Keratinocyte (primary cell): ENCODE data around the gene RAB1B. TPM values are rescaled to one million over a fixed set of nuclear protein-coding genes. Genes with fewer than 3 reads are reported as not detected.

Experiments
- DNase-seq: peaks from one replicate; pipeline ENCODE4 v3.0.0-alpha.2; 2011; ENCODE audit warnings: low read depth, missing footprints, low spot score
- FAIRE-seq: peaks from 2 replicates; lab custom pipeline; 2011; peaks lifted over from hg19 to GRCh38; lab: Jason Lieb, UNC
- H2AFZ ChIP-seq: 2 replicates; pipeline ENCODE4 v1.6.0; 2012; ENCODE audit warnings: low read length, control low read depth, inconsistent platforms; ENCODE audit not compliant: control insufficient read depth
- H3K27ac ChIP-seq: 2 replicates; pipeline ENCODE4 v1.5.1; 2011; ENCODE audit warnings: low read length; ENCODE audit not compliant: control insufficient read depth, insufficient read depth
- H3K27me3 ChIP-seq: 3 replicates; pipeline ENCODE4 v1.6.0; 2011; ENCODE audit warnings: low read length; ENCODE audit not compliant: control insufficient read depth, insufficient read depth; ENCODE audit errors: extremely low read depth
- H3K36me3 ChIP-seq, 2 experiments: 2 replicates in 1 of 2; 3 replicates in 1 of 2; pipeline ENCODE4 v1.5.1; 2011; ENCODE audit warnings: low read length in 2 of 2, mild to moderate bottlenecking in 1 of 2; ENCODE audit not compliant: control insufficient read depth in 2 of 2, insufficient read depth in 2 of 2; ENCODE audit errors: extremely low read depth in 1 of 2
- H3K4me1 ChIP-seq: 3 replicates; pipeline ENCODE4 v1.5.1; 2011; ENCODE audit warnings: low read length; ENCODE audit not compliant: control insufficient read depth, insufficient read depth; ENCODE audit errors: extremely low read depth
- H3K4me2 ChIP-seq: 3 replicates; pipeline ENCODE4 v1.6.0; 2011; ENCODE audit warnings: low read depth, low read length; ENCODE audit not compliant: control insufficient read depth, insufficient read depth; ENCODE audit errors: extremely low read depth
- H3K4me3 ChIP-seq, 3 experiments: fragments of 200-600 bp in 1 of 3; sonication (generic) in 1 of 3; 2 replicates in 2 of 3; 3 replicates in 1 of 3; pipeline ENCODE4 v1.5.1; 2011 to 2016; ENCODE audit warnings: low read length in 3 of 3, mild to moderate bottlenecking in 3 of 3, control low read depth in 2 of 3, inconsistent platforms in 1 of 3, low read depth in 1 of 3, mixed read lengths in 1 of 3, mixed run types in 1 of 3, moderate library complexity in 1 of 3; ENCODE audit not compliant: control insufficient read depth in 2 of 3, insufficient read depth in 2 of 3; ENCODE audit errors: extremely low read depth in 1 of 3
- H3K79me2 ChIP-seq: 2 replicates; pipeline ENCODE4 v1.6.0; 2012; ENCODE audit warnings: low read length; ENCODE audit not compliant: control insufficient read depth, insufficient read depth
- H3K9ac ChIP-seq: 3 replicates; pipeline ENCODE4 v1.6.0; 2011; ENCODE audit warnings: low read length; ENCODE audit not compliant: control insufficient read depth, insufficient read depth; ENCODE audit errors: extremely low read depth
- H3K9me1 ChIP-seq: 3 replicates; pipeline ENCODE4 v1.6.0; 2011; ENCODE audit warnings: low read length; ENCODE audit not compliant: control insufficient read depth, insufficient read depth; ENCODE audit errors: extremely low read depth
- H3K9me3 ChIP-seq: 2 replicates; pipeline ENCODE4 v1.5.1; 2012; ENCODE audit warnings: low read depth, low read length; ENCODE audit not compliant: control insufficient read depth
- H4K20me1 ChIP-seq: 3 replicates; pipeline ENCODE4 v1.6.0; 2011; ENCODE audit warnings: low read length; ENCODE audit not compliant: control insufficient read depth, insufficient read depth; ENCODE audit errors: extremely low read depth
- EZH2 ChIP-seq: IDR thresholded peaks from one replicate; pipeline ENCODE4 v1.6.1; 2012; ENCODE audit warnings: inconsistent platforms, mild to moderate bottlenecking, low read length, moderate library complexity
- dilution Hi-C: fragments of 300-500 bp; cut with MboI; formaldehyde crosslinking; loops from one replicate; pipeline ENCODE4 v1.7.0; 2020; ENCODE audit warnings: low sequenced_read_pairs; ENCODE audit not compliant: extremely low pct_ligation_motif_present
- polyA plus RNA-seq, 5 experiments: library from polyadenylated mRNA; depleted of rRNA in 3 of 5; stranded (reverse) in 3 of 5; stranded (forward) in 1 of 5; unstranded in 1 of 5; fragments of >200 nt; gene quantifications; 1 replicate in 1 of 5; 2 replicates in 3 of 5; 3 replicates in 1 of 5; pipeline versions ENCODE4 v1.2.1 to v1.2.3, GENCODE V29; 2011 to 2012; ENCODE audit warnings: missing spikeins in 2 of 5, low read depth in 1 of 5, low replicate concordance in 1 of 5
- TF ChIP-seq, protein P1 (sequence below), 3 experiments: IDR thresholded peaks in 1 of 3; conservative IDR thresholded peaks in 1 of 3; optimal IDR thresholded peaks in 1 of 3; 2 replicates in 2 of 3; 3 replicates in 1 of 3; pipeline versions ENCODE3 to v1.5.1; 2011; ENCODE audit warnings: low read length in 3 of 3, mild to moderate bottlenecking in 3 of 3, moderate library complexity in 2 of 3, control low read depth in 1 of 3, inconsistent platforms in 1 of 3; ENCODE audit not compliant: insufficient read depth in 2 of 3; ENCODE audit errors: extremely low read depth in 1 of 3

Gene RAB1B
- polyA plus RNA-seq, 1 donor (not counting 4 experiments of a cell fraction or from before 2014, with no cell fraction given): 133 TPM

- Histone ChIP-seq H2AFZ (peak overlapping the region; percentile 26), H3K27me3 (peaks cover 11% of the 10 kb centered on the region), H3K9ac (no peak overlapping the region), H3K4me2 (peak overlapping the region; percentile 16), H3K9me1 (no peaks in the 10 kb centered on the region), H3K4me3 (no peak overlapping the region), H3K4me1 (peaks cover 16% of the 10 kb centered on the region), H3K36me3 (no peaks in the 10 kb centered on the region), H3K27ac (no peak overlapping the region), H3K9me3 (no peaks in the 10 kb centered on the region), H3K79me2 (no peaks in the 10 kb centered on the region), H4K20me1 (no peaks in the 10 kb centered on the region)
- TF ChIP-seq EZH2: no peak
- TF ChIP-seq, protein P1, sequence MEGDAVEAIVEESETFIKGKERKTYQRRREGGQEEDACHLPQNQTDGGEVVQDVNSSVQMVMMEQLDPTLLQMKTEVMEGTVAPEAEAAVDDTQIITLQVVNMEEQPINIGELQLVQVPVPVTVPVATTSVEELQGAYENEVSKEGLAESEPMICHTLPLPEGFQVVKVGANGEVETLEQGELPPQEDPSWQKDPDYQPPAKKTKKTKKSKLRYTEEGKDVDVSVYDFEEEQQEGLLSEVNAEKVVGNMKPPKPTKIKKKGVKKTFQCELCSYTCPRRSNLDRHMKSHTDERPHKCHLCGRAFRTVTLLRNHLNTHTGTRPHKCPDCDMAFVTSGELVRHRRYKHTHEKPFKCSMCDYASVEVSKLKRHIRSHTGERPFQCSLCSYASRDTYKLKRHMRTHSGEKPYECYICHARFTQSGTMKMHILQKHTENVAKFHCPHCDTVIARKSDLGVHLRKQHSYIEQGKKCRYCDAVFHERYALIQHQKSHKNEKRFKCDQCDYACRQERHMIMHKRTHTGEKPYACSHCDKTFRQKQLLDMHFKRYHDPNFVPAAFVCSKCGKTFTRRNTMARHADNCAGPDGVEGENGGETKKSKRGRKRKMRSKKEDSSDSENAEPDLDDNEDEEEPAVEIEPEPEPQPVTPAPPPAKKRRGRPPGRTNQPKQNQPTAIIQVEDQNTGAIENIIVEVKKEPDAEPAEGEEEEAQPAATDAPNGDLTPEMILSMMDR (optimal IDR thresholded peaks at IDR 0.05 in 1 of 3, IDR thresholded peaks at IDR 0.05 in 1 of 3, conservative IDR thresholded peaks at IDR 0.05 in 1 of 3; ENCODE audit: extremely low read depth in 1 of 3, insufficient read depth in 2 of 3, low read length in 3 of 3): no peak
- dilution Hi-C loops: no loop called here
- DNase-seq (no peak), FAIRE-seq (no peak)
These were observed 47.7 kb downstream of the RAB1B start for GRCh38 chr11:66315921-66316811.

DNA sequence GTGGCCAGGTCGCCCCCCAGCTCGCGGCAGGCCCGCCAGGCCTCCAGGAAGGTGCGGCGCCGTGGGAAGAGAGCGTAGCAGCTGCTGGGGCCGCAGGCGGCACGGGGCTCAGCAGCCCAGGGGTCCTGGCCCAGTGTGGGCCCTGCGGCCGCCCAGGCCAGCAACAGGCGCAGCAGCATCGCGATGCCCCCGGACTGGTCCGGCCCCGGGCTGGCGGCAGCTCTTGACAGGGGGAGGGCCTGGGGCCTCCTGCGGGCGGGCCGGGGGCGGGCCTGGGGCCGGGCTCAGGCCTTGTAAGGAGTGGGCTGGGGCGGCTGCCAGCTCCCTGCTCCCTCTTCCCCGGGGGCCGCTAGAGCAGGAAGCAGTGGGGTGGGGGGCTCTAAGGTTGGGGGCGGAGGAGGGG, 48.4 kb downstream of the RAB1B start, which contains the start of gene CD248:
Gene CD248, minus strand, starts transcription at position 196 of the 403 bp plus-strand sequence. Its CDS starts 17 bp downstream, at position 179.
- TF ChIP-seq EZH2: no peak
- TF ChIP-seq, protein P1 (optimal IDR thresholded peaks at IDR 0.05 in 1 of 3, IDR thresholded peaks at IDR 0.05 in 1 of 3, conservative IDR thresholded peaks at IDR 0.05 in 1 of 3; ENCODE audit: extremely low read depth in 1 of 3, insufficient read depth in 2 of 3, low read length in 3 of 3): no peak
- dilution Hi-C loops: no loop called here
- Histone ChIP-seq H3K4me2 (peak within 1 kb of the TSS; percentile 16), H2AFZ (peak within 1 kb of the TSS; percentile 26), H3K9me3 (no peaks in the 10 kb centered on the region), H3K4me3 (no peak within 1 kb of the TSS), H3K9ac (no peak within 1 kb of the TSS), H3K9me1 (no peaks in the 10 kb centered on the region), H3K27ac (no peak within 1 kb of the TSS), H3K27me3 (peaks cover 11% of the 10 kb centered on the region), H4K20me1 (no peaks in the 10 kb centered on the region), H3K36me3 (no peaks in the 10 kb centered on the region), H3K4me1 (peaks cover 16% of the 10 kb centered on the region), H3K79me2 (no peaks in the 10 kb centered on the region)
- FAIRE-seq (no peak), DNase-seq (no peak)
